H9 (cell line): ENCODE results near the gene TUG1. TPM values are rescaled to one million over a fixed set of nuclear protein-coding genes. Genes with fewer than 3 reads are reported as not detected.

ENCODE experiments used
- DNase-seq: peaks from one replicate; pipeline ENCODE4 v3.0.0-alpha.2; 2017
- H2AFZ ChIP-seq: one replicate; pipeline ENCODE4 v1.6.1; 2013; ENCODE audit warnings: mild to moderate bottlenecking, low read length, control low read depth, moderate library complexity
- H2AK5ac ChIP-seq: 2 replicates; pipeline ENCODE4 v1.6.1; 2013; ENCODE audit warnings: low read length, control low read depth, mixed read lengths; ENCODE audit not compliant: insufficient read length
- H2BK120ac ChIP-seq: one replicate; pipeline ENCODE4 v1.6.1; 2013; ENCODE audit warnings: low read depth, mild to moderate bottlenecking, low read length, control low read depth, inconsistent platforms; ENCODE audit not compliant: poor library complexity, severe bottlenecking
- H2BK12ac ChIP-seq: 2 replicates; pipeline ENCODE4 v1.6.1; 2013; ENCODE audit warnings: low read length, control low read depth, mixed read lengths, low read depth; ENCODE audit not compliant: insufficient read length
- H2BK15ac ChIP-seq: 2 replicates; pipeline ENCODE4 v1.6.1; 2013; ENCODE audit warnings: low read depth, low read length, control low read depth
- H2BK20ac ChIP-seq: one replicate; pipeline ENCODE4 v1.6.1; 2013; ENCODE audit warnings: low read depth, mild to moderate bottlenecking, low read length, control low read depth, inconsistent platforms; ENCODE audit not compliant: poor library complexity, severe bottlenecking
- H2BK5ac ChIP-seq: 2 replicates; pipeline ENCODE4 v1.6.1; 2013; ENCODE audit warnings: low read length, control low read depth, mixed read lengths; ENCODE audit not compliant: insufficient read length
- H3K14ac ChIP-seq: 2 replicates; pipeline ENCODE4 v1.6.1; 2013; ENCODE audit warnings: low read length, control low read depth; ENCODE audit not compliant: insufficient read depth
- H3K18ac ChIP-seq: 2 replicates; pipeline ENCODE4 v1.6.1; 2013; ENCODE audit warnings: low read depth, mild to moderate bottlenecking, mixed read lengths, low read length, control low read depth; ENCODE audit not compliant: insufficient read length
- H3K23ac ChIP-seq: 2 replicates; pipeline ENCODE4 v1.6.1; 2013; ENCODE audit warnings: low read length, control low read depth, mixed read lengths, low read depth; ENCODE audit not compliant: insufficient read length
- H3K23me2 ChIP-seq: 2 replicates; pipeline ENCODE4 v1.6.1; 2013; ENCODE audit warnings: low read depth, mild to moderate bottlenecking, mixed read lengths, low read length, control low read depth; ENCODE audit not compliant: insufficient read length, poor library complexity, severe bottlenecking
- H3K27ac ChIP-seq: 2 replicates; pipeline ENCODE4 v1.5.1; 2013; ENCODE audit warnings: low read length, control low read depth, mixed read lengths, low read depth; ENCODE audit not compliant: insufficient read length
- H3K27me3 ChIP-seq: 2 replicates; pipeline ENCODE4 v1.6.1; 2013; ENCODE audit warnings: low read length, control low read depth, inconsistent platforms; ENCODE audit not compliant: insufficient read depth
- H3K4ac ChIP-seq: 2 replicates; pipeline ENCODE4 v1.6.1; 2013; ENCODE audit warnings: low read depth, mild to moderate bottlenecking, control low read depth, inconsistent platforms, low read length, moderate library complexity
- H3K4me1 ChIP-seq: 2 replicates; pipeline ENCODE4 v1.6.1; 2013; ENCODE audit warnings: low read length, control low read depth, inconsistent platforms; ENCODE audit not compliant: insufficient read depth
- H3K4me2 ChIP-seq: 2 replicates; pipeline ENCODE4 v1.6.1; 2013; ENCODE audit warnings: low read length, control low read depth, mixed read lengths; ENCODE audit not compliant: insufficient read length, insufficient read depth
- H3K56ac ChIP-seq: 2 replicates; pipeline ENCODE4 v1.6.1; 2013; ENCODE audit warnings: low read depth, mild to moderate bottlenecking, mixed read lengths, low read length, control low read depth; ENCODE audit not compliant: insufficient read length
- H3K79me1 ChIP-seq: 2 replicates; pipeline ENCODE4 v1.6.1; 2013; ENCODE audit warnings: low read depth, mild to moderate bottlenecking, moderate library complexity, low read length, control low read depth, inconsistent platforms; ENCODE audit not compliant: insufficient read depth, poor library complexity, severe bottlenecking
- H3K79me2 ChIP-seq: 2 replicates; pipeline ENCODE4 v1.6.1; 2013; ENCODE audit warnings: low read length, control low read depth, inconsistent platforms; ENCODE audit not compliant: insufficient read depth
- H3K9ac ChIP-seq: 2 replicates; pipeline ENCODE4 v1.6.1; 2013; ENCODE audit warnings: low read length, control low read depth, mixed read lengths; ENCODE audit not compliant: insufficient read length; ENCODE audit errors: extremely low read depth
- H3K9me3 ChIP-seq: one replicate; pipeline ENCODE4 v1.6.1; 2013; ENCODE audit warnings: low read depth, low read length, inconsistent platforms; ENCODE audit not compliant: control insufficient read depth
- H3T11ph ChIP-seq: one replicate; pipeline ENCODE4 v1.6.1; 2013; ENCODE audit warnings: mild to moderate bottlenecking, low read length, control low read depth, inconsistent platforms
- H4K20me1 ChIP-seq: one replicate; pipeline ENCODE4 v1.6.1; 2013; ENCODE audit not compliant: control insufficient read depth, insufficient read length, insufficient read depth
- H4K5ac ChIP-seq: 2 replicates; pipeline ENCODE4 v1.6.1; 2013; ENCODE audit warnings: low read depth, mild to moderate bottlenecking, mixed read lengths, low read length, control low read depth; ENCODE audit not compliant: insufficient read length
- H4K8ac ChIP-seq: replicated peaks from 2 replicates; pipeline ENCODE4 v1.6.1; 2013; ENCODE audit warnings: low read length, control low read depth, mixed read lengths, low read depth; ENCODE audit not compliant: insufficient read length
- H4K91ac ChIP-seq: 2 replicates; pipeline ENCODE4 v1.6.1; 2013; ENCODE audit warnings: low read depth, mild to moderate bottlenecking, moderate library complexity, mixed read lengths, low read length, control low read depth; ENCODE audit not compliant: insufficient read length
- H3K27ac Mint-ChIP-seq, 3 experiments: 2 replicates in 2 of 3; 3 replicates in 1 of 3; pipeline ENCODE4 v1.8.0; 2020 to 2021; ENCODE audit warnings: mixed read lengths in 3 of 3, mild to moderate bottlenecking in 1 of 3, moderate library complexity in 1 of 3
- H3K27me3 Mint-ChIP-seq: 2 replicates; pipeline ENCODE4 v1.8.0; 2021; ENCODE audit warnings: low read depth, mild to moderate bottlenecking, moderate library complexity, mixed read lengths
- H3K36me3 Mint-ChIP-seq, 3 experiments: 2 replicates in 2 of 3; 3 replicates in 1 of 3; pipeline ENCODE4 v1.8.0; 2020 to 2021; ENCODE audit warnings: low read depth in 3 of 3, mixed read lengths in 3 of 3; ENCODE audit not compliant: insufficient read depth in 1 of 3
- H3K4me1 Mint-ChIP-seq, 2 experiments: 2 replicates each; pipeline ENCODE4 v1.8.0; 2020; ENCODE audit warnings: mixed read lengths in 2 of 2
- H3K4me3 Mint-ChIP-seq, 2 experiments: 2 replicates in 1 of 2; 3 replicates in 1 of 2; pipeline ENCODE4 v1.8.0; 2020 to 2021; ENCODE audit warnings: mild to moderate bottlenecking in 2 of 2, mixed read lengths in 2 of 2, moderate library complexity in 1 of 2
- H3K9me3 Mint-ChIP-seq, 2 experiments: 2 replicates in 1 of 2; 3 replicates in 1 of 2; pipeline ENCODE4 v1.8.0; 2020; ENCODE audit warnings: mild to moderate bottlenecking in 2 of 2, mixed read lengths in 2 of 2, moderate library complexity in 1 of 2
- WGBS: extraction: QIAGEN DNeasy Blood & Tissue Kit; methylation state at CpG from one replicate; pipeline ENCODE4 v1.1.7; 2013; ENCODE audit warnings: missing lambda C conversion rate, low lambda C conversion rate, mixed read lengths; ENCODE audit not compliant: insufficient read length; ENCODE audit errors: extremely low coverage; 5-methylcytosine and 5-hydroxymethylcytosine counted together
- total RNA-seq: library from RNA; stranded (reverse); gene quantifications from 2 replicates; pipeline ENCODE4 v1.2.1, GENCODE V29; 2021
- TF ChIP-seq, protein P1 (sequence below): fragments of 200-600 bp; sonication (generic); conservative IDR thresholded peaks from 3 replicates; pipeline ENCODE4 v1.8.0; 2021; ENCODE audit warnings: antibody characterized with exemption, mild to moderate bottlenecking

Gene TUG1
- total RNA-seq, 1 experiment from 2014 or later = 99.6 TPM

DNA sequence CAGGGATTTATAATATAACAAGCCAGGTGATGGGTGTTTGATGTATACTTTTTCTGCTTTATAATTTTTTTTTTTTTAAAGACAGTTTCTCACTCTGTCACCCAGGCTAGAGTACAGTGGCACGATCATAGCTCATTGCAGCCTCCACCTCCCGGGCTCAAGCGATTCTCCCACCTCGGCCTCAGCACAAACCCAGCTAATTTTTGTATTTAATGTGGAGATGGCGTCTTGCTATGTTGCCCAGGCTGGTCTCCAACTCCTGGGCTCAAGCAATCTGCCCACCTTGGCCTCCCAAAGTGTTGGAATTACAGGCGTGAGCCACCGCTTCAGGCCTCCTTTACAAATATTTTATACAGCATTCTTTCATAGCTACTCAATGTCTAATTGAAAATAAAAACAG, 49.1 kb upstream of the TUG1 start:
- Mint-ChIP-seq H3K4me1 (peaks cover 0 to 2% of the 10 kb centered on the region in 2 experiments; a peak in 1 of 4 replicates), H3K9me3 (peaks cover 6 to 8% of the 10 kb centered on the region in 2 experiments; a peak in 4 of 5 replicates)

More for the DNA sequence above, 49.1 kb upstream of the TUG1 start:
- no peak overlapping the region for H3K56ac ChIP-seq
- TF ChIP-seq, protein P1, sequence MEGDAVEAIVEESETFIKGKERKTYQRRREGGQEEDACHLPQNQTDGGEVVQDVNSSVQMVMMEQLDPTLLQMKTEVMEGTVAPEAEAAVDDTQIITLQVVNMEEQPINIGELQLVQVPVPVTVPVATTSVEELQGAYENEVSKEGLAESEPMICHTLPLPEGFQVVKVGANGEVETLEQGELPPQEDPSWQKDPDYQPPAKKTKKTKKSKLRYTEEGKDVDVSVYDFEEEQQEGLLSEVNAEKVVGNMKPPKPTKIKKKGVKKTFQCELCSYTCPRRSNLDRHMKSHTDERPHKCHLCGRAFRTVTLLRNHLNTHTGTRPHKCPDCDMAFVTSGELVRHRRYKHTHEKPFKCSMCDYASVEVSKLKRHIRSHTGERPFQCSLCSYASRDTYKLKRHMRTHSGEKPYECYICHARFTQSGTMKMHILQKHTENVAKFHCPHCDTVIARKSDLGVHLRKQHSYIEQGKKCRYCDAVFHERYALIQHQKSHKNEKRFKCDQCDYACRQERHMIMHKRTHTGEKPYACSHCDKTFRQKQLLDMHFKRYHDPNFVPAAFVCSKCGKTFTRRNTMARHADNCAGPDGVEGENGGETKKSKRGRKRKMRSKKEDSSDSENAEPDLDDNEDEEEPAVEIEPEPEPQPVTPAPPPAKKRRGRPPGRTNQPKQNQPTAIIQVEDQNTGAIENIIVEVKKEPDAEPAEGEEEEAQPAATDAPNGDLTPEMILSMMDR = no peak
- H3K79me2 ChIP-seq = no peaks in the 10 kb centered on the region
- no peak overlapping the region for H3K14ac ChIP-seq
- H3T11ph ChIP-seq = no peak overlapping the region
- H3K27ac Mint-ChIP-seq = no peak overlapping the region
- no peak overlapping the region for H3K4me2 ChIP-seq
- no peak overlapping the region for H2BK120ac ChIP-seq
- H2AK5ac ChIP-seq = no peak overlapping the region
- H2BK12ac ChIP-seq = no peak overlapping the region
- no peaks in the 10 kb centered on the region for H4K20me1 ChIP-seq
- no peaks in the 10 kb centered on the region; the same call in 1 of the 2 replicates for H3K27me3 Mint-ChIP-seq
- H4K91ac ChIP-seq = no peak overlapping the region
- no peak overlapping the region for H4K5ac ChIP-seq
- no peak overlapping the region for H2BK20ac ChIP-seq
- no peaks in the 10 kb centered on the region for H3K9me3 ChIP-seq
- peaks cover 12 to 23% (median 22%) of the 10 kb centered on the region in 3 experiments for H3K36me3 Mint-ChIP-seq
- WGBS = no CpG with 5 or more reads among the region's 7 CpGs
- no peaks in the 10 kb centered on the region for H3K79me1 ChIP-seq
- H4K8ac ChIP-seq = no peak overlapping the region
- H3K9ac ChIP-seq = no peak overlapping the region
- no peak for DNase-seq
- H3K4ac ChIP-seq = no peak overlapping the region
- H3K23ac ChIP-seq = no peak overlapping the region
- no peaks in the 10 kb centered on the region for H3K23me2 ChIP-seq
- H2BK5ac ChIP-seq = no peak overlapping the region
- H2BK15ac ChIP-seq = no peak overlapping the region
- H2AFZ ChIP-seq = no peak overlapping the region
- H3K4me3 Mint-ChIP-seq = no peak overlapping the region
- no peak overlapping the region for H3K27ac ChIP-seq
- H3K27me3 ChIP-seq = no peaks in the 10 kb centered on the region
- no peak overlapping the region for H3K18ac ChIP-seq
- H3K4me1 ChIP-seq = no peaks in the 10 kb centered on the region
